ENCODE results near the gene SLX4.

- no peak for TF ChIP-seq CTCF (IDR thresholded peaks at IDR 0.05)
- TF ChIP-seq POLR2AphosphoS5 (IDR thresholded peaks at IDR 0.05) = no peak
- no peak for TF ChIP-seq POLR2A (IDR thresholded peaks at IDR 0.05)
- TF ChIP-seq EP300 (IDR thresholded peaks at IDR 0.05) = no peak
Observed at GRCh38 chr16:3589001-3589400, 22.4 kb downstream of the SLX4 start.

All from stomach (tissue), 4 donors.